CD8-positive, alpha-beta memory T cell (primary cell): ENCODE data around the gene RBM46. TPM values are rescaled to one million over a fixed set of nuclear protein-coding genes. Genes with fewer than 3 reads are reported as not detected.

Source experiments
- CTCF ChIA-PET: fragments of 350-600 bp; sonication (Branson Sonifier 250); formaldehyde crosslinking; loops from one replicate; lab custom pipeline; 2021; ENCODE audit warnings: antibody characterized with exemption; lab: Charles Lee
- POLR2A ChIA-PET: fragments of 350-600 bp; sonication (Branson Sonifier 250); formaldehyde crosslinking; loops from one replicate; lab custom pipeline; 2021; ENCODE audit warnings: antibody characterized with exemption; lab: Charles Lee
- DNase-seq, 5 donors: peaks; one replicate each; pipeline versions ENCODE4 v3.0.0 to v3.0.0-alpha.2; 2020 to 2022; ENCODE audit warnings: mixed read lengths in 1 of 5
- H3K27ac ChIP-seq: one replicate; pipeline ENCODE4 v1.7.0; 2013; ENCODE audit warnings: low read depth, mild to moderate bottlenecking, low read length, moderate library complexity
- H3K27me3 ChIP-seq: 2 replicates; pipeline ENCODE4 v1.7.0; 2013; ENCODE audit warnings: low read length, mild to moderate bottlenecking; ENCODE audit not compliant: insufficient read depth, poor library complexity, severe bottlenecking
- H3K36me3 ChIP-seq: 2 replicates; pipeline ENCODE4 v1.7.0; 2013; ENCODE audit warnings: mild to moderate bottlenecking, low read length, moderate library complexity; ENCODE audit not compliant: insufficient read depth
- H3K4me1 ChIP-seq: 2 replicates; pipeline ENCODE4 v1.7.0; 2013; ENCODE audit warnings: mild to moderate bottlenecking, low read length, moderate library complexity; ENCODE audit not compliant: insufficient read depth
- H3K4me3 ChIP-seq: 2 replicates; pipeline ENCODE4 v1.7.0; 2013; ENCODE audit warnings: mild to moderate bottlenecking, low read length
- H3K9me3 ChIP-seq: 2 replicates; pipeline ENCODE4 v1.7.0; 2013; ENCODE audit warnings: mild to moderate bottlenecking, low read length
- H3K27ac Mint-ChIP-seq, 8 donors: one replicate each; pipeline ENCODE4 v1.8.0; 2020 to 2021; ENCODE audit warnings: mixed read lengths in 8 of 8, mild to moderate bottlenecking in 6 of 8, inconsistent platforms in 3 of 8, moderate library complexity in 3 of 8
- H3K27me3 Mint-ChIP-seq, 2 donors: one replicate each; pipeline ENCODE4 v1.8.0; 2020 to 2021; ENCODE audit warnings: mixed read lengths in 2 of 2, mild to moderate bottlenecking in 1 of 2, moderate library complexity in 1 of 2
- H3K36me3 Mint-ChIP-seq, 3 donors: one replicate each; pipeline ENCODE4 v1.8.0; 2020 to 2021; ENCODE audit warnings: mixed read lengths in 3 of 3, inconsistent platforms in 1 of 3, mild to moderate bottlenecking in 1 of 3
- H3K4me1 Mint-ChIP-seq, 3 donors: one replicate each; pipeline ENCODE4 v1.8.0; 2020 to 2021; ENCODE audit warnings: mixed read lengths in 3 of 3, inconsistent platforms in 1 of 3, mild to moderate bottlenecking in 1 of 3
- H3K4me3 Mint-ChIP-seq, 7 donors: one replicate each; pipeline ENCODE4 v1.8.0; 2020 to 2021; ENCODE audit warnings: mixed read lengths in 7 of 7, mild to moderate bottlenecking in 6 of 7, moderate library complexity in 4 of 7, inconsistent platforms in 2 of 7
- H3K9me3 Mint-ChIP-seq, 5 donors: one replicate each; pipeline ENCODE4 v1.8.0; 2020 to 2022; ENCODE audit warnings: mixed read lengths in 5 of 5, mild to moderate bottlenecking in 3 of 5, moderate library complexity in 2 of 5, inconsistent platforms in 1 of 5
- polyA plus RNA-seq: library from polyadenylated mRNA; unstranded; fragments of 300-500 nt; fragmentation: Illumina TruSeq; gene quantifications from one replicate; pipeline ENCODE4 v1.2.3, GENCODE V29; 2021
- total RNA-seq, 2 experiments: library from RNA; stranded (reverse); gene quantifications; one replicate each; pipeline ENCODE4 v1.2.3, GENCODE V29; 2021

Gene RBM46
- total and polyA plus RNA-seq, 3 experiments from 2014 or later: not detected

DNA sequence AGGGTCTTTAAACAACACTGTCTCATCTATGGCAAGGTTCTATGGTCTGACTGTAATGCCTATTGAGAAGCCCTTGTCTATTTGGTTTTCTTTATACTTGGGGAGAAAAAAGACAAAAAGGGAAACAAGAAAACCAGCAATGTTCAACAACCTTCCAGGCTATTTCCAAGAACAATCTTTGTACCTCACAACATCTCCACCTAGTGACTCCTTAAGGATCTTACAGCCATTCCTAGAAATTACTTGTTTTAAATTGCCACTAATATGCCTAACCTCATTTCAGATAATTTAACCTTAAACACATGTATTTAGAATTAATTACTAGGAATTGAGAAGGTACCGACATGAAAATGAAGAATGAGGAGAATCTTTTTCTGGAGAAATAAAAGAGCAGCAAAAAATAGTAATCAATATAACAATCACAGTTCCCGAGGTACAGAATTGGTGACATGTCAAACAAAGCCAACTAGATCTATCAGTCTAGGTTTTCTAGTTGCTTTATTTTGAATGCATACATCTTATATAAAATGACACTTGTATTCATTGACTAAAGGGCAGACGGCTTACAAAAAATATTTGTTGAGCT, 1.6 kb upstream of the RBM46 start:
- H3K27ac Mint-ChIP-seq: no peak overlapping the region
- no peak overlapping the region for H3K4me3 Mint-ChIP-seq
- H3K36me3 Mint-ChIP-seq: no peaks in the 10 kb centered on the region
- peaks cover 3 to 7% (median 6%) of the 10 kb centered on the region in 5 donors for H3K9me3 Mint-ChIP-seq
- ChIA-PET POLR2A (no interaction called here), CTCF (no interaction called here)
- peaks cover 1 to 16% of the 10 kb centered on the region in 2 donors for H3K27me3 Mint-ChIP-seq
- no peak for DNase-seq
- Histone ChIP-seq H3K4me3 (no peak overlapping the region), H3K27ac (no peak overlapping the region), H3K27me3 (no peaks in the 10 kb centered on the region), H3K9me3 (no peaks in the 10 kb centered on the region), H3K4me1 (no peaks in the 10 kb centered on the region), H3K36me3 (no peaks in the 10 kb centered on the region)
- no peaks in the 10 kb centered on the region for H3K4me1 Mint-ChIP-seq

DNA sequence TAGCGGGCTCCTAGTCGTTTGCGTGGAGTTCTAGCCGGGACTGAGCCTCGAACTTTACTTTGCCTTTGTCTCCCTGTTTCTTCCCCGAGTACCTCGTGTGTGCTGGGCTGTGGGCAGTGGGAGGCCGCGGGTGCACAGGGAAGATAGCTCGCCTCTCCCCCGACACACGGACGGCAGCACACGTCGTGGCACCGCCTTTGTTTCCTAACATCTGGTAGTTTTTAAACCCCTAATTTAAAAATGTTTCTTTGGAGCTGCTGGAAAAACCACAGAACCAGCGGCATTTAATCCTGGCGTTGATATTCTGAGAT, 866 bp downstream of the RBM46 start:
- no peak for DNase-seq
- H3K4me3 ChIP-seq: no peak overlapping the region
- no peaks in the 10 kb centered on the region for H3K36me3 Mint-ChIP-seq
- H3K27me3 ChIP-seq: no peaks in the 10 kb centered on the region
- no peaks in the 10 kb centered on the region for H3K4me1 Mint-ChIP-seq
- no peak overlapping the region for H3K27ac Mint-ChIP-seq
- H3K36me3 ChIP-seq: no peaks in the 10 kb centered on the region
- H3K4me3 Mint-ChIP-seq: no peak overlapping the region
- ChIA-PET CTCF (no interaction called here), POLR2A (no interaction called here)
- H3K4me1 ChIP-seq: no peaks in the 10 kb centered on the region
- peaks cover 1 to 16% of the 10 kb centered on the region in 2 donors for H3K27me3 Mint-ChIP-seq
- H3K9me3 ChIP-seq: no peaks in the 10 kb centered on the region
- H3K9me3 Mint-ChIP-seq: peaks cover 0 to 5% (median 3%) of the 10 kb centered on the region in 5 donors
- no peak overlapping the region for H3K27ac ChIP-seq

DNA sequence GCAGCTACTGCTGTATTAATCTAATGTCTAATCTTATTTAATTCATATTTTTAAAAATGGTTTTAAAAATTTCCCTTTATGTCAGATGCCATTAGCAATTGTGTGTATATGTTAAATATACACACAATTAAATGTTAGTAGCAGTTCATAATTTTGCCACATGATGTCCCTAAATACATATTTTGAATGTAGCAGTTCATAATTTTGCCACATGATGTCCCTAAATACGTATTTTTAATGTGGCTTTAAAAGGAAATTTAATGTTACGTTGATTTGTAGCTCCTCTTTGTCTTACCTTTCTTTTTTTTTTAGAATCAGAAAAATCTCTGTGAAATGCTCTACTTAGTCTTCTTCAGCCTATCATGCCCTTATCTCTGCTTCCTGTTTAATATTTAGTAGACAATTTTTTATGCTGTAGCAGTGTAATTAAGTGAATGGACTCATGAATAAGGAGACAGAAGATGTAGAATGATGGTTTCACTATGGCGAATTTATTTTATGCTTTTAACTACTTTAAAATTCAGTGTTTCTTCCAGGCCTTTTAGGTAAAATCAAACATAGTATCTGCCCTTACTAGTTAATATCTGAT, 26.1 kb downstream of the RBM46 start:
- H3K36me3 ChIP-seq: no peaks in the 10 kb centered on the region
- no peaks in the 10 kb centered on the region for H3K36me3 Mint-ChIP-seq
- H3K9me3 ChIP-seq: no peaks in the 10 kb centered on the region
- no peak overlapping the region for H3K4me3 ChIP-seq
- H3K27ac ChIP-seq: no peak overlapping the region
- H3K4me3 Mint-ChIP-seq: no peak overlapping the region
- no peak for DNase-seq
- no peaks in the 10 kb centered on the region for H3K4me1 Mint-ChIP-seq
- H3K4me1 ChIP-seq: no peaks in the 10 kb centered on the region
- ChIA-PET POLR2A (no interaction called here), CTCF (no interaction called here)
- no peak overlapping the region for H3K27ac Mint-ChIP-seq
- no peaks in the 10 kb centered on the region for H3K27me3 Mint-ChIP-seq
- H3K27me3 ChIP-seq: no peaks in the 10 kb centered on the region
- peaks cover 0 to 1% (median 0%) of the 10 kb centered on the region in 5 donors for H3K9me3 Mint-ChIP-seq

DNA sequence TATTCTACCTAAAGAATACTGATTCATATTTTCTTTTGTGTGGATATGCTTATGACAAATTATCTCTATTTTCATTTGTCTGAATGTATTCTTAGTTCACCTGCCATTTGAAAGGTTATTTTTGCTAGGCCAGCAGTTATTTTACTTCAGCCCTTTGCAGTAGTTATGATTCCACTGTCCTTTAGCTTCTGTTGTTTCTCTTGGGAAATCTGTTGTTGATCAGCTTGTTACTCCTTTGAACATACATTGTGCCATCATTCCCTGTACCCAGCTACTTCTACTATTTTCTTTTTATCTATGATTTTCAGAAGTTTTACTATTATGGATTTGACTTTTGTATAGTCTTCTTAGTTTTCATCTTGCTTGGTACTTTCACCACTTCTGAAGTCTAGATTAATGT, 37.2 kb downstream of the RBM46 start:
- no peaks in the 10 kb centered on the region for H3K36me3 ChIP-seq
- no peak for DNase-seq
- ChIA-PET CTCF (no interaction called here), POLR2A (no interaction called here)
- H3K9me3 Mint-ChIP-seq: peaks cover 0 to 2% (median 0%) of the 10 kb centered on the region in 5 donors
- H3K36me3 Mint-ChIP-seq: no peaks in the 10 kb centered on the region
- H3K9me3 ChIP-seq: no peaks in the 10 kb centered on the region
- no peaks in the 10 kb centered on the region for H3K27me3 ChIP-seq
- no peaks in the 10 kb centered on the region for H3K4me1 Mint-ChIP-seq
- no peaks in the 10 kb centered on the region for H3K4me1 ChIP-seq
- no peak overlapping the region for H3K4me3 ChIP-seq
- H3K27ac ChIP-seq: no peak overlapping the region
- no peak overlapping the region for H3K4me3 Mint-ChIP-seq
- H3K27ac Mint-ChIP-seq: no peak overlapping the region
- H3K27me3 Mint-ChIP-seq: peaks cover 0 to 1% of the 10 kb centered on the region in 2 donors

DNA sequence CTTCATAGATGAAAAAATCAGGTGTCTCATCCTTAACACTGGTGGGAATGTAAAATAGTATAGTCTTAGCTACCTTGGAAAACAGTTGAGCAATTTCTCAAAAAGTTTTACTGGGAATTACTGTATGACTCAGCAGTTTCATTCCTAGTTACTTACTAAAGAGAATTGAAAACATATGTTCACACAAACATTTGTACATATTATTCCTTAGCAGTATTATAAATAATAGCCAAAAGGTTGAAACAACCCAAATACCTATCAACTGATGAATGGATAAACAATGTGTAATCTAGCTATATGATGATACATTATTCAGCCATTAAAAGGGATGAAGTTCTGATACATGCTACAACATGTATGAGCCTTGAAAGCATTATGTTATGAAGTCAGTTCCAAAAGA, 41.7 kb downstream of the RBM46 start:
- H3K4me1 ChIP-seq: no peaks in the 10 kb centered on the region
- H3K4me3 ChIP-seq: no peak overlapping the region
- no peaks in the 10 kb centered on the region for H3K27me3 ChIP-seq
- no peaks in the 10 kb centered on the region for H3K36me3 ChIP-seq
- DNase-seq: no peak
- ChIA-PET POLR2A (no interaction called here), CTCF (no interaction called here)
- no peaks in the 10 kb centered on the region for H3K4me1 Mint-ChIP-seq
- peaks cover 0 to 2% (median 0%) of the 10 kb centered on the region in 5 donors for H3K9me3 Mint-ChIP-seq
- H3K4me3 Mint-ChIP-seq: no peak overlapping the region
- no peak overlapping the region for H3K27ac Mint-ChIP-seq
- H3K27ac ChIP-seq: no peak overlapping the region
- H3K9me3 ChIP-seq: no peaks in the 10 kb centered on the region
- peaks cover 0 to 1% of the 10 kb centered on the region in 2 donors for H3K27me3 Mint-ChIP-seq
- H3K36me3 Mint-ChIP-seq: no peaks in the 10 kb centered on the region

DNA sequence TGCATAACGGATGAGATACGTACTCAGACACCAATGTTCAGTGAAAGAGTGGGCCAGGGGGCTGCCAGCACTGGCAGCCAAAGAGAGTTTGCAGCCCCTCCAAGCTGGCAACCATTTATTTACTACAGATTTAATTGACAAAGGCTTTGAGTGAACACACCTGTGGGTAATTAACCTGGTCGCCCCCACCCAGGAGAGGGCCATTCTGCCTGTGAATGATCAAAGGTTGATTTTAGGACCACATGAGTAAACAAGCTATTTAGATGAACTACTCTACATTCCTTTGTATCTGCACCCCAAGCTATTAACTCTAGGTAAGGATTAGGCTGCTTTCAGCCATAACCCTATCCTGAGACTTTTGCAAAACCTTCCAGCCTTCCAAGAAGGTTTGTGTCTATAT, 55.0 kb downstream of the RBM46 start:
- Mint-ChIP-seq H3K4me3 (no peak overlapping the region), H3K9me3 (peaks cover 3 to 15% (median 9%) of the 10 kb centered on the region in 5 donors), H3K27ac (no peak overlapping the region), H3K27me3 (peaks cover 0 to 3% of the 10 kb centered on the region in 2 donors), H3K4me1 (no peaks in the 10 kb centered on the region), H3K36me3 (no peaks in the 10 kb centered on the region)
- POLR2A ChIA-PET: no interaction called here
- Histone ChIP-seq H3K36me3 (no peaks in the 10 kb centered on the region), H3K9me3 (no peaks in the 10 kb centered on the region), H3K27me3 (no peaks in the 10 kb centered on the region), H3K4me3 (no peak overlapping the region), H3K27ac (no peak overlapping the region), H3K4me1 (no peaks in the 10 kb centered on the region)
- CTCF ChIA-PET: no interaction called here
- DNase-seq: no peak

DNA sequence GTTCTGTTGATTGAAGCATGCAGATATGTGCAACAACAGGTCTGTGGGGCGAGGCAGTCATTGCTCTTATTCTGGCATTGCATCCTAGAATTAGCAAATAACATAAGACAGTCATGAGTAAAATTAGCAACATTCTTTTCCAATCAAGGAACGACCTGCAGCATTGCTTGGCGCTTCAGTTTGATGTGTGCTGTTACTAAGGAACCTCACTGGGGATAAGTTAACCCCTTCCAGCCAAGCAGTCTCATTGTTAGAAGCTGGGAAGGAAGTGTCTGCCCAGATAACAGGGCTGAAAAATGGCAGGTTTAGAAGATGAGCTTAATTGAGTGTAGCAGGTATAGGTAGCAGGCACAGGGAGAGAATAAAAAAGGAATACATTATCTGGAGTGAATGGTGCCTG, 55.4 kb downstream of the RBM46 start:
- Histone ChIP-seq H3K9me3 (no peaks in the 10 kb centered on the region), H3K27me3 (no peaks in the 10 kb centered on the region), H3K27ac (no peak overlapping the region), H3K4me3 (no peak overlapping the region), H3K4me1 (no peaks in the 10 kb centered on the region), H3K36me3 (no peaks in the 10 kb centered on the region)
- Mint-ChIP-seq H3K36me3 (no peaks in the 10 kb centered on the region), H3K27me3 (peaks cover 0 to 3% of the 10 kb centered on the region in 2 donors), H3K9me3 (peaks cover 3 to 15% (median 9%) of the 10 kb centered on the region in 5 donors), H3K4me3 (no peak overlapping the region), H3K4me1 (no peaks in the 10 kb centered on the region), H3K27ac (no peak overlapping the region)
- ChIA-PET CTCF (no interaction called here), POLR2A (no interaction called here)
- DNase-seq: no peak

DNA sequence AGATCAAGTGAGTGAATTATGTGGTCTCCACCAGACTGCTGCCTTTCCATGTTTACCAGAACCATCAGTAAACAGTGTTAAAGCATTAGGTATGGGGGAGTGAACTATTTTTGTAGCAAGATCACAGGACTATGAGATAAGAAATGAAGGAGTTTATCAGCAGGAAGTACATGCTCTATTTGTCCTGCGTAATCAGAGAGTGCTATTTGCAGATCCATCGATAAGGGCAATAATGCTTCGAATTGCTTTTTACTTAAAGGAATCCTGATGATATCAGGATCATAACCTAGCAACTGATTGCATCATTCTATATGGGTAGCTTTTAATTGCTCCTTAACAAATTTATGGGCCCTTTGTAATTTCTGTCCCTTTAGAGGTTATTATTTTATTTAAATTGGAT, 57.1 kb downstream of the RBM46 start:
- Histone ChIP-seq H3K4me1 (no peaks in the 10 kb centered on the region), H3K9me3 (no peaks in the 10 kb centered on the region), H3K27me3 (no peaks in the 10 kb centered on the region), H3K36me3 (no peaks in the 10 kb centered on the region), H3K27ac (no peak overlapping the region), H3K4me3 (no peak overlapping the region)
- H3K4me1 Mint-ChIP-seq: no peaks in the 10 kb centered on the region
- no peak for DNase-seq
- H3K4me3 Mint-ChIP-seq: no peak overlapping the region
- no peaks in the 10 kb centered on the region for H3K36me3 Mint-ChIP-seq
- ChIA-PET POLR2A (no interaction called here), CTCF (interaction anchor here (0.8 kb wide), 1 partner anchor 10 kb away, joined by 3 read pairs; no protein-coding TSS in a partner anchor)
- H3K27ac Mint-ChIP-seq: no peak overlapping the region
- peaks cover 0 to 12% (median 6%) of the 10 kb centered on the region in 5 donors for H3K9me3 Mint-ChIP-seq
- peaks cover 0 to 3% of the 10 kb centered on the region in 2 donors for H3K27me3 Mint-ChIP-seq
